Spleen (tissue), 11 donors: ENCODE data around the gene MECR. TPM values are rescaled to one million over a fixed set of nuclear protein-coding genes. Genes with fewer than 3 reads are reported as not detected.

Source experiments
- DNase-seq: peaks from one replicate; pipeline ENCODE4 v3.0.0-alpha.2; 2020
- H3K27ac ChIP-seq, 8 donors: fragments of 200-600 bp; sonication (generic) in 7 of 8; 1 replicate in 4 of 8; 2 replicates in 4 of 8; pipeline versions ENCODE4 v1.5.0 to v1.8.0; 2016 to 2021; ENCODE audit warnings: inconsistent platforms in 4 of 8, mild to moderate bottlenecking in 4 of 8, moderate library complexity in 1 of 8
- H3K27me3 ChIP-seq, 7 donors: fragments of 200-600 bp; sonication (generic) in 6 of 7; replicated peaks in 1 of 7; 1 replicate in 4 of 7; 2 replicates in 3 of 7; pipeline versions ENCODE4 v1.5.0 to v1.8.0; 2016 to 2021; ENCODE audit warnings: inconsistent platforms in 3 of 7, mild to moderate bottlenecking in 1 of 7
- H3K36me3 ChIP-seq, 6 donors: fragments of 200-600 bp; sonication (generic) in 5 of 6; 1 replicate in 4 of 6; 2 replicates in 2 of 6; pipeline versions ENCODE4 v1.5.0 to v1.8.0; 2016 to 2021; ENCODE audit warnings: inconsistent platforms in 2 of 6
- H3K4me1 ChIP-seq, 6 donors: fragments of 200-600 bp; sonication (generic) in 5 of 6; 1 replicate in 3 of 6; 2 replicates in 3 of 6; pipeline versions ENCODE4 v1.5.0 to v1.8.0; 2016 to 2021; ENCODE audit warnings: inconsistent platforms in 3 of 6
- H3K4me3 ChIP-seq, 8 donors: fragments of 200-600 bp; sonication (generic) in 7 of 8; 1 replicate in 4 of 8; 2 replicates in 4 of 8; pipeline versions ENCODE4 v1.5.0 to v1.8.0; 2016 to 2021; ENCODE audit warnings: inconsistent platforms in 4 of 8, mild to moderate bottlenecking in 4 of 8, moderate library complexity in 2 of 8
- H3K9me3 ChIP-seq, 8 donors: fragments of 200-600 bp; sonication (generic) in 7 of 8; 1 replicate in 4 of 8; 2 replicates in 4 of 8; pipeline versions ENCODE4 v1.5.0 to v1.8.0; 2016 to 2021; ENCODE audit warnings: inconsistent platforms in 4 of 8
- POLR2A ChIP-seq, 3 donors: fragments of 450-650 bp; IDR thresholded peaks; one replicate each; pipeline ENCODE4 v1.5.1; 2017; ENCODE audit warnings: antibody characterized with exemption in 3 of 3, mild to moderate bottlenecking in 1 of 3
- POLR2AphosphoS5 ChIP-seq, 3 donors: sonication (generic); formaldehyde crosslinking; IDR thresholded peaks; one replicate each; pipeline ENCODE4 v1.5.1; 2017; ENCODE audit warnings: antibody characterized with exemption in 3 of 3
- WGBS, 5 donors: extraction: QIAGEN DNeasy Blood & Tissue Kit in 3 of 5; methylation state at CpG; one replicate each; pipeline versions ENCODE4 v1.1.5 to v1.1.7; 2013 to 2018; 5-methylcytosine and 5-hydroxymethylcytosine counted together
- intact Hi-C: fragments of 100-400 bp; cut with DNase I; formaldehyde crosslinking; loops from one replicate; pipeline ENCODE4 v1.15.0; 2023; ENCODE audit warnings: low total_unique reads
- polyA plus RNA-seq, 3 donors: library from polyadenylated mRNA; stranded (reverse); fragments of 200-250 nt; gene quantifications; one replicate each; pipeline ENCODE4 v1.2.1, GENCODE V29; 2013
- total RNA-seq, 7 donors: library from RNA; depleted of rRNA in 3 of 7; stranded (reverse); fragments of >200 nt in 3 of 7; fragmentation: NEBNext Ultra II Directional in 4 of 7; extraction: Animal tissue kit (Norgen Biotek cat#: 25700) in 4 of 7; gene quantifications; one replicate each; pipeline versions ENCODE4 v1.1.0 to v1.2.1, GENCODE V29; 2016 to 2021
- TF ChIP-seq, protein P1 (sequence below), 11 experiments: fragments of 200-600 bp in 7 of 11; fragments of 450-650 bp in 4 of 11; sonication (generic) in 4 of 11; IDR thresholded peaks in 8 of 11; conservative IDR thresholded peaks in 3 of 11; 1 replicate in 7 of 11; 2 replicates in 4 of 11; pipeline versions ENCODE4 v1.4.0 to v1.8.0; 2016 to 2021; ENCODE audit warnings: antibody characterized with exemption in 11 of 11, inconsistent platforms in 4 of 11, mild to moderate bottlenecking in 1 of 11
- donor health status: healthy with polysubstance abuse.
- donor health status: DM: no; HTN: no; CAD: no; lungs with moderate emphysema.
- donor health status: DM: no; HTN: no; CAD: no.
- donor health status: Bipolar disorder and iron deficiency.
- donor health status: healthy.
- donor health status: DM: no; HTN: no; CAD: no.
- donor health status: DM: yes; HTN: yes; CAD: no.

Gene MECR
- total and polyA plus RNA-seq, 10 donors: 6.4 to 25.4 (median 14.7) TPM

DNA sequence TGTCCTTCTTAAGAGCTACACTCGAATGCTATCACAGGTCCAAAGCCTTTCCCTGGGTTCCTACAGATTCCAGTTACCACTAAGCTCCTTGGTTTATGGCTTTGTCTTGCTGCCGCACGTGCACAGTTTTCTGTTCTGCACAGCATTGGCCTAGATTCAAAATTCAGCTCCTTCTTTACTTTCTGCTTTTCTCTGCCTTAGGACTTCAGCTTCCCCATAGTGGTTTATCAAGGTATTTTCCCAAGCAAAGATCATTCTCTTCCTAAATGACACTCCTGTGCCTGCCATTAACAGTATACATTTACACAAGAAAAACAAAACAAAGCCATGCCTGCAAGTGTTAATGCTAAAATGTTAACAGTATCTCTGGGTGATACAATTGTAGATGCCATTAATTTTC, 47.4 kb upstream of the MECR start:
- intact Hi-C loops: no loop called here
- H3K4me1 ChIP-seq: peaks cover 0 to under 1% (median 0%) of the 10 kb centered on the region in 6 donors
- H3K27me3 ChIP-seq: peaks cover 0 to 13% (median 0%) of the 10 kb centered on the region in 7 donors
- peaks cover 0 to 3% (median 0%) of the 10 kb centered on the region in 8 donors for H3K9me3 ChIP-seq
- WGBS, 5 donors: 57 to 94% (median 75%) methylated on average over 3 of the region's 3 CpGs
- DNase-seq: no peak
- no peak for TF ChIP-seq POLR2A (IDR thresholded peaks at IDR 0.05)
- no peak for TF ChIP-seq POLR2AphosphoS5 (IDR thresholded peaks at IDR 0.05)
- TF ChIP-seq, protein P1, sequence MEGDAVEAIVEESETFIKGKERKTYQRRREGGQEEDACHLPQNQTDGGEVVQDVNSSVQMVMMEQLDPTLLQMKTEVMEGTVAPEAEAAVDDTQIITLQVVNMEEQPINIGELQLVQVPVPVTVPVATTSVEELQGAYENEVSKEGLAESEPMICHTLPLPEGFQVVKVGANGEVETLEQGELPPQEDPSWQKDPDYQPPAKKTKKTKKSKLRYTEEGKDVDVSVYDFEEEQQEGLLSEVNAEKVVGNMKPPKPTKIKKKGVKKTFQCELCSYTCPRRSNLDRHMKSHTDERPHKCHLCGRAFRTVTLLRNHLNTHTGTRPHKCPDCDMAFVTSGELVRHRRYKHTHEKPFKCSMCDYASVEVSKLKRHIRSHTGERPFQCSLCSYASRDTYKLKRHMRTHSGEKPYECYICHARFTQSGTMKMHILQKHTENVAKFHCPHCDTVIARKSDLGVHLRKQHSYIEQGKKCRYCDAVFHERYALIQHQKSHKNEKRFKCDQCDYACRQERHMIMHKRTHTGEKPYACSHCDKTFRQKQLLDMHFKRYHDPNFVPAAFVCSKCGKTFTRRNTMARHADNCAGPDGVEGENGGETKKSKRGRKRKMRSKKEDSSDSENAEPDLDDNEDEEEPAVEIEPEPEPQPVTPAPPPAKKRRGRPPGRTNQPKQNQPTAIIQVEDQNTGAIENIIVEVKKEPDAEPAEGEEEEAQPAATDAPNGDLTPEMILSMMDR (IDR thresholded peaks at IDR 0.05 in 8 of 11, conservative IDR thresholded peaks at IDR 0.05 in 3 of 11): no peak
- no peaks in the 10 kb centered on the region for H3K36me3 ChIP-seq
- H3K4me3 ChIP-seq: no peak overlapping the region
- H3K27ac ChIP-seq: no peak overlapping the region

DNA sequence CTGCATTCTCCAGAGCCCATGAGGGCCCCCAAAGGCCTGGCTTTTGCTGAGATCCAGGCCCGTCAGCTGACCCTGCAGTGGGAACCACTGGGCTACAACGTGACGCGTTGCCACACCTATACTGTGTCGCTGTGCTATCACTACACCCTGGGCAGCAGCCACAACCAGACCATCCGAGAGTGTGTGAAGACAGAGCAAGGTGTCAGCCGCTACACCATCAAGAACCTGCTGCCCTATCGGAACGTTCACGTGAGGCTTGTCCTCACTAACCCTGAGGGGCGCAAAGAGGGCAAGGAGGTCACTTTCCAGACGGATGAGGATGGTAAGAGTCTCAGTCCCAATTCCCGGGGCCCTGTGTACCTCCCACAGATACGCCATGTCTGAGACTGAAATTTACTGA, 44.7 kb upstream of the MECR start:
- no peak for TF ChIP-seq POLR2A (IDR thresholded peaks at IDR 0.05)
- no peak for TF ChIP-seq POLR2AphosphoS5 (IDR thresholded peaks at IDR 0.05)
- TF ChIP-seq, protein P1 (IDR thresholded peaks at IDR 0.05 in 8 of 11, conservative IDR thresholded peaks at IDR 0.05 in 3 of 11): no peak
- Histone ChIP-seq H3K4me1 (no peaks in the 10 kb centered on the region), H3K4me3 (no peak overlapping the region), H3K27me3 (peaks cover 0 to 28% (median 0%) of the 10 kb centered on the region in 7 donors), H3K9me3 (peaks cover 0 to 3% (median 0%) of the 10 kb centered on the region in 8 donors), H3K36me3 (no peaks in the 10 kb centered on the region), H3K27ac (no peak overlapping the region)
- intact Hi-C loops: no loop called here
- WGBS, 5 donors: 83 to 92% (median 90%) methylated on average over 14 of the region's 14 CpGs
- DNase-seq: no peak

DNA sequence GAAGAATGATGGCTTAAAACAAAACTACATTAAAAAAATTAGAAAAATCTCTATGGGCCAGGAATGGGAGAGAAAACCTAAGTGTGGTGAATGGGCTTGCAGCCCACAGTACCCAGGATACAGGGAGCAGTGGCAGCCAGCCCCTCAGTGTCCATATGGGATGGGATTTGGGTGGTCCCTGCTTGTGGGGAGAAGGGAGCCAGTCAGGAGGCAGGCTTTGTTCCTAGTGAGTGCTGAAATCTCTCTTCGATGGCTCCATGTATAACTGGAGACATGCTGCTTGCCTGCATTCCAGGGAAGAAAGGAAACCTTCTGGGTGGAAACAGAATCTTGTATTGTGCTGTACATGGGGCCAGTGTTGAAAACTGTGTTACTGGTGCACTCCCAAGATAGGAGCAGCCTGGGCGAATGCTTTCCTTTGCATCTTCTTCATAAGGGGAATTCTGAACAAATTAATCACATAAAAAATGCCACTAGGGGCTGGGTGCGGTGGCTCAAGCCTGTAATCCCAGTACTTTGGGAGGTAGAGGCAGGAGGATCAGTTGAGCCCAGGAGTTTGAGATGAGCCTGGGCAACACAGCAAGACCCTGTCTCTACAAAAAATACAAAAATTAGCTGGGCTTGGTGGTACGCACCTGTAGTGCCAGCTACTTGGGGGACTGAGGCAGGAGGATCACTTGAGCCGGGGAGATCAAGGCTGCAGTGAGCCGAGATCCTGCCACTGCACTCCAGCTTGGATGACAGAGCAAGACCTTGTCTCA, 41.6 kb upstream of the MECR start:
- DNase-seq: no peak

DNA sequence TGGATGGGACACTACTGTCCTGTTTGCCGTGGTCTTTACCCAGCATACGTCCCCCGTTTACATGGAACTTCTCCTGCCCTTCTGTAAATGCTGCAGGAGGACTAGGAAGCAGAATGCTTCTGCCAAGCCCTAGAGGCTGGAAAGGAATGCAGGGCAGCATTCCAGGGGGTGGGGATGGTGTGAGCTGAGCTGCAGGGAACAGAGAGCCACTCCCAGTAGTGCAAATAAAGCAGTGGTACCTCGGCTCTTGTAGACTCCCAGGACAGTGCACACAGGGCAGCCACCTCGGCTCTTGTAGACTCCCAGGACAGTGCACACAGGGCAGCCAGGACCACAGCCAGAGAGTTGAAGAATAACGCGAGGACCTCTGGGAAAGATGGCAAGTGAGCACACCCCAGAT, 41.0 kb upstream of the MECR start:
- no peak for DNase-seq
- H3K36me3 ChIP-seq: no peaks in the 10 kb centered on the region
- H3K9me3 ChIP-seq: no peaks in the 10 kb centered on the region
- H3K4me1 ChIP-seq: no peaks in the 10 kb centered on the region
- H3K4me3 ChIP-seq: no peak overlapping the region
- peaks cover 0 to 64% (median 4%) of the 10 kb centered on the region in 7 donors for H3K27me3 ChIP-seq
- H3K27ac ChIP-seq: no peak overlapping the region
- TF ChIP-seq POLR2AphosphoS5 (IDR thresholded peaks at IDR 0.05) (no peak), POLR2A (IDR thresholded peaks at IDR 0.05) (no peak)
- TF ChIP-seq, protein P1 (IDR thresholded peaks at IDR 0.05 in 8 of 11, conservative IDR thresholded peaks at IDR 0.05 in 3 of 11): no peak
- WGBS, 5 donors: 33 to 42% (median 37%) methylated on average over 7 of the region's 7 CpGs
- intact Hi-C loops: no loop called here

More for the DNA sequence above, 41.6 kb upstream of the MECR start:
- intact Hi-C loops: no loop called here
- no peak overlapping the region for H3K27ac ChIP-seq
- H3K27me3 ChIP-seq: peaks cover 0 to 58% (median 4%) of the 10 kb centered on the region in 7 donors
- no peak for TF ChIP-seq POLR2A (IDR thresholded peaks at IDR 0.05)
- H3K4me1 ChIP-seq: no peaks in the 10 kb centered on the region
- peaks cover 0 to 3% (median 0%) of the 10 kb centered on the region in 8 donors for H3K9me3 ChIP-seq
- no peaks in the 10 kb centered on the region for H3K36me3 ChIP-seq
- 74 to 83% (median 75%) methylated on average over 6 of the region's 6 CpGs for WGBS, 5 donors
- H3K4me3 ChIP-seq: no peak overlapping the region
